DOHH2 (cell line): ENCODE data around the gene EPHB3.

Source experiments
- CTCF ChIP-seq: fragments of 200-600 bp; sonication (generic); IDR thresholded peaks from one replicate; pipeline ENCODE4 v1.5.1; 2014; ENCODE audit warnings: antibody characterized with exemption, mild to moderate bottlenecking, low read depth, low read length; ENCODE audit not compliant: poor library complexity, severe bottlenecking
- EZH2phosphoT487 ChIP-seq: fragments of 200-600 bp; sonication (generic); IDR thresholded peaks from 2 replicates; pipeline ENCODE4 v1.6.1; 2017; ENCODE audit warnings: borderline replicate concordance, mild to moderate bottlenecking, antibody characterized with exemption, low read length, moderate library complexity, mixed read lengths

GRCh38 chr3:184597829-184598573, 36.4 kb downstream of the EPHB3 start:
- TF ChIP-seq CTCF (no peak), EZH2phosphoT487 (no peak)
